Measurements from ENCODE around the gene SLC25A18. TPM values are rescaled to one million over a fixed set of nuclear protein-coding genes. Genes with fewer than 3 reads are reported as not detected.

The SLC25A18 gene
- total and polyA plus RNA-seq, 10 of the 15 experiments (the other 5 are each of a cell fraction or from before 2014, with no cell fraction given), result 0.03 to 0.09 TPM; not detected in 8

DNA sequence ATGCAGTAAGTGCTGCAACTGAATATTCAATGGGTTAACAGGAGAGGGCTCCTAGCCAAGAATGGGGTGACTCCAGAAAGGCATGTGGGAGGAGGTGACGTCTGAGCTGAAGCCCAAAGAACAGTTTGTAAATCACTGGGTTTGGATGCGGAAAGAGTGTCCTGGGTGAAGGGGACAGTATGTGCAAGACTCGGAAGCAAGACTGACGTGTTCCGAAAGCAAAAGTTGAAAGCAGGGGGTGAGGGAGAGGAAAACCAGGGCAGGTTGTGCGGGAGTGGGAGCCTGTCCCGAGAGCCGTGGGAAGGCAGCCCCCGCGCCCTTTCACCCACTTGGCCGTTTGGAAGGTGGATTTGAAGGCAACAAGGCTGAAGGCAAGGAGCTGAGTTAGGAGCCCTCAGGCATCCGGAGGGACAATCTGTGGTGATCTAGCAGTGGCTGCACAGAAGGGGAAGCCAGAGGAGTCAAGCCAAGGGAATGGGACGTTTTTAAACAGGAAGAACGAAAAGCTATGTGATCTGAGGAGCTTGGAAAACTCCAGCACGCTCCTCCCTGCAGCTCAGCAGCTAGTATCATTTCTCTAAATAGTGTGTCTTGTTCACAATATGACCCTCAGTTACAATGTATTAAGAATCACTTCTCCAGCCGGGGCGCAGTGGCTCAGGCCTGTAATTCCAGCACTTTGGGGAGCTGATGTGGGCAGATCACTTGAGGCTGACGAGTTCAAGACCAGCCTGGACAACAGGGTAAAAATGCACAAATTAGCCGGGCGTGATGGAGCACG is 7.7 kb downstream of the SLC25A18 start:
- no peak overlapping the region for H3K4me2 ChIP-seq (ENCODE audit: control insufficient read depth, insufficient read depth)
- no peaks in the 10 kb centered on the region for H3K27me3 ChIP-seq (replicated peaks in 1 of 2; ENCODE audit: control insufficient read depth in 2 of 2, insufficient read depth in 2 of 2, low read length in 1 of 2)
- H3K9ac ChIP-seq (ENCODE audit: control insufficient read depth, insufficient read depth, low read length), result no peak overlapping the region
- no peak overlapping the region for H3K27ac ChIP-seq (ENCODE audit: control insufficient read depth, insufficient read depth)
- no peaks in the 10 kb centered on the region for H3K9me3 ChIP-seq (replicated peaks; ENCODE audit: control insufficient read depth, insufficient read depth, low read length)
- no peak overlapping the region for H2AFZ ChIP-seq (ENCODE audit: control insufficient read depth, low read depth, low read length)
- no TSS peak for BruUV-seq (replicated peaks)
- no peak for ATAC-seq
- FAIRE-seq, result no peak
- TF ChIP-seq, protein P1, sequence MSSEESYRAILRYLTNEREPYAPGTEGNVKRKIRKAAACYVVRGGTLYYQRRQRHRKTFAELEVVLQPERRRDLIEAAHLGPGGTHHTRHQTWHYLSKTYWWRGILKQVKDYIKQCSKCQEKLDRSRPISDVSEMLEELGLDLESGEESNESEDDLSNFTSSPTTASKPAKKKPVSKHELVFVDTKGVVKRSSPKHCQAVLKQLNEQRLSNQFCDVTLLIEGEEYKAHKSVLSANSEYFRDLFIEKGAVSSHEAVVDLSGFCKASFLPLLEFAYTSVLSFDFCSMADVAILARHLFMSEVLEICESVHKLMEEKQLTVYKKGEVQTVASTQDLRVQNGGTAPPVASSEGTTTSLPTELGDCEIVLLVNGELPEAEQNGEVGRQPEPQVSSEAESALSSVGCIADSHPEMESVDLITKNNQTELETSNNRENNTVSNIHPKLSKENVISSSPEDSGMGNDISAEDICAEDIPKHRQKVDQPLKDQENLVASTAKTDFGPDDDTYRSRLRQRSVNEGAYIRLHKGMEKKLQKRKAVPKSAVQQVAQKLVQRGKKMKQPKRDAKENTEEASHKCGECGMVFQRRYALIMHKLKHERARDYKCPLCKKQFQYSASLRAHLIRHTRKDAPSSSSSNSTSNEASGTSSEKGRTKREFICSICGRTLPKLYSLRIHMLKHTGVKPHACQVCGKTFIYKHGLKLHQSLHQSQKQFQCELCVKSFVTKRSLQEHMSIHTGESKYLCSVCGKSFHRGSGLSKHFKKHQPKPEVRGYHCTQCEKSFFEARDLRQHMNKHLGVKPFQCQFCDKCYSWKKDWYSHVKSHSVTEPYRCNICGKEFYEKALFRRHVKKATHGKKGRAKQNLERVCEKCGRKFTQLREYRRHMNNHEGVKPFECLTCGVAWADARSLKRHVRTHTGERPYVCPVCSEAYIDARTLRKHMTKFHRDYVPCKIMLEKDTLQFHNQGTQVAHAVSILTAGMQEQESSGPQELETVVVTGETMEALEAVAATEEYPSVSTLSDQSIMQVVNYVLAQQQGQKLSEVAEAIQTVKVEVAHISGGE (CRISPR knock-in tag; IDR thresholded peaks at IDR 0.05), result no peak
- no peak for TF ChIP-seq PAX5 (IDR thresholded peaks at IDR 0.05; ENCODE audit: borderline replicate concordance, low read depth, low read length)
- TF ChIP-seq TBL1XR1 (IDR thresholded peaks at IDR 0.05; ENCODE audit: low read depth, low read length), result no peak
- TF ChIP-seq, protein P2, sequence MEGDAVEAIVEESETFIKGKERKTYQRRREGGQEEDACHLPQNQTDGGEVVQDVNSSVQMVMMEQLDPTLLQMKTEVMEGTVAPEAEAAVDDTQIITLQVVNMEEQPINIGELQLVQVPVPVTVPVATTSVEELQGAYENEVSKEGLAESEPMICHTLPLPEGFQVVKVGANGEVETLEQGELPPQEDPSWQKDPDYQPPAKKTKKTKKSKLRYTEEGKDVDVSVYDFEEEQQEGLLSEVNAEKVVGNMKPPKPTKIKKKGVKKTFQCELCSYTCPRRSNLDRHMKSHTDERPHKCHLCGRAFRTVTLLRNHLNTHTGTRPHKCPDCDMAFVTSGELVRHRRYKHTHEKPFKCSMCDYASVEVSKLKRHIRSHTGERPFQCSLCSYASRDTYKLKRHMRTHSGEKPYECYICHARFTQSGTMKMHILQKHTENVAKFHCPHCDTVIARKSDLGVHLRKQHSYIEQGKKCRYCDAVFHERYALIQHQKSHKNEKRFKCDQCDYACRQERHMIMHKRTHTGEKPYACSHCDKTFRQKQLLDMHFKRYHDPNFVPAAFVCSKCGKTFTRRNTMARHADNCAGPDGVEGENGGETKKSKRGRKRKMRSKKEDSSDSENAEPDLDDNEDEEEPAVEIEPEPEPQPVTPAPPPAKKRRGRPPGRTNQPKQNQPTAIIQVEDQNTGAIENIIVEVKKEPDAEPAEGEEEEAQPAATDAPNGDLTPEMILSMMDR (IDR thresholded peaks at IDR 0.05 in 2 of 3, conservative IDR thresholded peaks at IDR 0.05 in 1 of 3; ENCODE audit: control insufficient read depth in 2 of 3, extremely low read depth in 1 of 3, insufficient read depth in 1 of 3, low read depth in 3 of 3, low read length in 3 of 3), result no peak
- no peak for TF ChIP-seq ASH2L (IDR thresholded peaks at IDR 0.05; ENCODE audit: borderline replicate concordance, low read depth)
- in situ Hi-C loops (cut with MboI) (no loop called here), intact Hi-C loops (cut with micrococcal nuclease; ENCODE audit: unreplicated experiment) (no loop called here)
- SMC1A ChIA-PET (ENCODE audit: uncharacterized antibody, unreplicated experiment), result interaction anchor here (2.0 kb wide), 1 partner anchor 12 kb away, joined by 6 read pairs; no protein-coding TSS in a partner anchor
- RAD21 ChIA-PET (ENCODE audit: unreplicated experiment), result no interaction called here
- H4K20me1 ChIP-seq (ENCODE audit: control insufficient read depth, insufficient read depth), result no peaks in the 10 kb centered on the region
- no peak for DNase-seq (ENCODE audit: low read depth, low spot score)
- H3K79me2 ChIP-seq (ENCODE audit: control insufficient read depth, insufficient read depth, low read length), result no peaks in the 10 kb centered on the region
- CTCF ChIA-PET, result interaction anchor here (0.6 kb wide), 1 partner anchor 387 kb away, joined by 3 read pairs; no protein-coding TSS in a partner anchor
- no peaks in the 10 kb centered on the region for H3K36me3 ChIP-seq (ENCODE audit: control insufficient read depth in 2 of 2, insufficient read depth in 2 of 2, low read length in 1 of 2)
- no peaks in the 10 kb centered on the region for H3K4me1 ChIP-seq (ENCODE audit: control insufficient read depth, insufficient read depth, low read length)
- 60% methylated on average over 21 of the region's 21 CpGs for WGBS (ENCODE audit: insufficient coverage, insufficient replicate concordance, low lambda C conversion rate, missing lambda C conversion rate)
- POLR2A ChIA-PET, result no interaction called here
- no peak overlapping the region for H3K4me3 ChIP-seq
